ENCODE measurements around the gene CALD1.

GRCh38 chr7:134755422-134756022, 23.9 kb upstream of the CALD1 start:
- TF ChIP-seq, protein P1, sequence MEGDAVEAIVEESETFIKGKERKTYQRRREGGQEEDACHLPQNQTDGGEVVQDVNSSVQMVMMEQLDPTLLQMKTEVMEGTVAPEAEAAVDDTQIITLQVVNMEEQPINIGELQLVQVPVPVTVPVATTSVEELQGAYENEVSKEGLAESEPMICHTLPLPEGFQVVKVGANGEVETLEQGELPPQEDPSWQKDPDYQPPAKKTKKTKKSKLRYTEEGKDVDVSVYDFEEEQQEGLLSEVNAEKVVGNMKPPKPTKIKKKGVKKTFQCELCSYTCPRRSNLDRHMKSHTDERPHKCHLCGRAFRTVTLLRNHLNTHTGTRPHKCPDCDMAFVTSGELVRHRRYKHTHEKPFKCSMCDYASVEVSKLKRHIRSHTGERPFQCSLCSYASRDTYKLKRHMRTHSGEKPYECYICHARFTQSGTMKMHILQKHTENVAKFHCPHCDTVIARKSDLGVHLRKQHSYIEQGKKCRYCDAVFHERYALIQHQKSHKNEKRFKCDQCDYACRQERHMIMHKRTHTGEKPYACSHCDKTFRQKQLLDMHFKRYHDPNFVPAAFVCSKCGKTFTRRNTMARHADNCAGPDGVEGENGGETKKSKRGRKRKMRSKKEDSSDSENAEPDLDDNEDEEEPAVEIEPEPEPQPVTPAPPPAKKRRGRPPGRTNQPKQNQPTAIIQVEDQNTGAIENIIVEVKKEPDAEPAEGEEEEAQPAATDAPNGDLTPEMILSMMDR (conservative IDR thresholded peaks at IDR 0.05 in 1 of 2, IDR thresholded peaks at IDR 0.05 in 1 of 2; ENCODE audit: extremely low read depth in 1 of 2, insufficient read depth in 1 of 2, low read depth in 1 of 2, low read length in 2 of 2), result peak; percentile 69 to 71
- no peak for TF ChIP-seq EZH2 (IDR thresholded peaks at IDR 0.05; ENCODE audit: borderline replicate concordance, low read length)

All from mammary epithelial cell (primary cell).